ENCODE results near the gene MAGI2. TPM values are rescaled to one million over a fixed set of nuclear protein-coding genes. Genes with fewer than 3 reads are reported as not detected.
A peak's percentile ranks its signal among the peaks of the same experiment; 100 is the strongest.
"Not testable (repeated sequence)": the region's sequence is repeated elsewhere in the genome, so short reads cannot be mapped to it uniquely, and the experiment has no call there.

Gene MAGI2
- total RNA-seq, 2 donors from 2014 or later = 3.9 to 10.5 TPM

GRCh38 chr7:79452495-79453265, 787 bp downstream of the MAGI2 start:
- DNase-seq = peak in 3 of 4 donors; percentile 2 to 13 (median 11)
- no peaks in the 10 kb centered on the region for H3K36me3 ChIP-seq (replicated peaks in 1 of 2; ENCODE audit: insufficient read depth in 1 of 2, low read depth in 2 of 2)
- H3K27me3 ChIP-seq = no peaks in the 10 kb centered on the region
- peak; percentile 6 for ATAC-seq
- H3K4me1 ChIP-seq = peaks cover 25% of the 10 kb centered on the region
- peak overlapping the region in 1 of 2 donors; percentile 27 for H3K4me3 ChIP-seq
- intact Hi-C loops (cut with DNase I) = no loop called here
- H3K9me3 ChIP-seq = no peaks in the 10 kb centered on the region
- H3K27ac ChIP-seq = peak overlapping the region; percentile 22 to 72 (median 56)
- 1 to 2% methylated on average over 24 to 37 of the region's 37 CpGs for WGBS, 2 donors
- no peak for TF ChIP-seq POLR2A (IDR thresholded peaks at IDR 0.05)
- TF ChIP-seq, protein P1, sequence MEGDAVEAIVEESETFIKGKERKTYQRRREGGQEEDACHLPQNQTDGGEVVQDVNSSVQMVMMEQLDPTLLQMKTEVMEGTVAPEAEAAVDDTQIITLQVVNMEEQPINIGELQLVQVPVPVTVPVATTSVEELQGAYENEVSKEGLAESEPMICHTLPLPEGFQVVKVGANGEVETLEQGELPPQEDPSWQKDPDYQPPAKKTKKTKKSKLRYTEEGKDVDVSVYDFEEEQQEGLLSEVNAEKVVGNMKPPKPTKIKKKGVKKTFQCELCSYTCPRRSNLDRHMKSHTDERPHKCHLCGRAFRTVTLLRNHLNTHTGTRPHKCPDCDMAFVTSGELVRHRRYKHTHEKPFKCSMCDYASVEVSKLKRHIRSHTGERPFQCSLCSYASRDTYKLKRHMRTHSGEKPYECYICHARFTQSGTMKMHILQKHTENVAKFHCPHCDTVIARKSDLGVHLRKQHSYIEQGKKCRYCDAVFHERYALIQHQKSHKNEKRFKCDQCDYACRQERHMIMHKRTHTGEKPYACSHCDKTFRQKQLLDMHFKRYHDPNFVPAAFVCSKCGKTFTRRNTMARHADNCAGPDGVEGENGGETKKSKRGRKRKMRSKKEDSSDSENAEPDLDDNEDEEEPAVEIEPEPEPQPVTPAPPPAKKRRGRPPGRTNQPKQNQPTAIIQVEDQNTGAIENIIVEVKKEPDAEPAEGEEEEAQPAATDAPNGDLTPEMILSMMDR (IDR thresholded peaks at IDR 0.05) = no peak

DNA sequence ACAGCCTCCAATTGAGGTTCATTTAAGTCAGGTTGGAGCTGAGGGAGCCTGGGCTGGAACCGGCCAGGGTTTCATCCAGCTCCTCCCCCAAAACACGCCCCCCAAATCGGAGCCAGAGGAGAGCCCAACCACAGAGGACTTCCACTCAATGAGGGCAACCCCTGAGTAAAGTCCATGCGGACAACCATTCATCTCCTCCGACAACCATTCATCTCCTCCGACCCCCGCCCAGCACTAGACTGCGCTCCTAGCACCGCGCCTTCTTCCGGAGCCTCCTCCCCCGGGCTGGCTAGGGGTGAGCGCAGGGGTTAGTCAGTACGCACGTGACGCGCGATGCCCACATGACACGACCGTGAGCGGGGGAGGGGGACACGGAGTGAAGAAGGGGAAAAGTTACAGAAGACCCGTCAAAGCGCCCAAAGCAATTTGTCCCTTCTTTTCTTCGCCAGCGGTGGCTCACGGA, 1.4 kb downstream of the MAGI2 start:
- ATAC-seq (peak; percentile 62), DNase-seq (peak; percentile 46 to 78 (median 58))
- TF ChIP-seq, protein P1 (IDR thresholded peaks at IDR 0.05) = no peak
- peak; percentile 26 to 41 (median 36) for TF ChIP-seq POLR2A (IDR thresholded peaks at IDR 0.05)
- intact Hi-C loops (cut with DNase I) = no loop called here
- peak overlapping the region in 1 of 2 donors; percentile 27 for H3K4me3 ChIP-seq
- peak overlapping the region; percentile 22 to 72 (median 56) for H3K27ac ChIP-seq
- no peaks in the 10 kb centered on the region for H3K9me3 ChIP-seq
- peaks cover 25% of the 10 kb centered on the region for H3K4me1 ChIP-seq
- no peaks in the 10 kb centered on the region for H3K27me3 ChIP-seq
- no peaks in the 10 kb centered on the region for H3K36me3 ChIP-seq (replicated peaks in 1 of 2; ENCODE audit: insufficient read depth in 1 of 2, low read depth in 2 of 2)
- WGBS, 2 donors = 1 to 4% methylated on average over 16 to 27 of the region's 27 CpGs

GRCh38 chr7:79451580-79451979, 1.9 kb downstream of the MAGI2 start:
- no peak overlapping the region for H3K4me3 ChIP-seq
- DNase-seq (no peak), ATAC-seq (no peak)
- TF ChIP-seq POLR2A (IDR thresholded peaks at IDR 0.05) = no peak
- TF ChIP-seq, protein P1 (IDR thresholded peaks at IDR 0.05) = no peak
- H3K36me3 ChIP-seq (replicated peaks in 1 of 2; ENCODE audit: insufficient read depth in 1 of 2, low read depth in 2 of 2) = no peaks in the 10 kb centered on the region
- peak overlapping the region in 2 of 4 donors; percentile 48 to 72 for H3K27ac ChIP-seq
- intact Hi-C loops (cut with DNase I) = no loop called here
- no peaks in the 10 kb centered on the region for H3K9me3 ChIP-seq
- no peaks in the 10 kb centered on the region for H3K27me3 ChIP-seq
- WGBS, 2 donors = 13 to 18% methylated on average over 8 of the region's 8 CpGs
- H3K4me1 ChIP-seq = peaks cover 25% of the 10 kb centered on the region

- intact Hi-C loops (cut with DNase I); H3K4me1 ChIP-seq; DNase-seq; ATAC-seq; H3K27ac ChIP-seq; H3K36me3 ChIP-seq (replicated peaks in 1 of 2; ENCODE audit: insufficient read depth in 1 of 2, low read depth in 2 of 2); H3K4me3 ChIP-seq; H3K27me3 ChIP-seq; H3K9me3 ChIP-seq: not testable (repeated sequence)
- 50 to 55% methylated on average over 3 of the region's 3 CpGs for WGBS, 2 donors
Observed at GRCh38 chr7:79442766-79443165, 10.7 kb downstream of the MAGI2 start.

GRCh38 chr7:79436378-79436777, 17.1 kb downstream of the MAGI2 start:
- Histone ChIP-seq H3K4me3 (no peak overlapping the region), H3K4me1 (no peaks in the 10 kb centered on the region), H3K36me3 (replicated peaks in 1 of 2; ENCODE audit: insufficient read depth in 1 of 2, low read depth in 2 of 2) (no peaks in the 10 kb centered on the region), H3K9me3 (no peaks in the 10 kb centered on the region), H3K27ac (no peak overlapping the region), H3K27me3 (no peaks in the 10 kb centered on the region)
- intact Hi-C loops (cut with DNase I) = no loop called here
- ATAC-seq = no peak
- TF ChIP-seq, protein P1 (IDR thresholded peaks at IDR 0.05) = no peak
- TF ChIP-seq POLR2A (IDR thresholded peaks at IDR 0.05) = no peak
- DNase-seq = no peak

Data from body of pancreas (tissue), 4 donors.